Keratinocyte (primary cell): ENCODE results near the gene ARPC3. TPM values are rescaled to one million over a fixed set of nuclear protein-coding genes. Genes with fewer than 3 reads are reported as not detected.
"Not testable (repeated sequence)": the region's sequence is repeated elsewhere in the genome, so short reads cannot be mapped to it uniquely, and the experiment has no call there.

Experiments used
- DNase-seq: peaks from one replicate; pipeline ENCODE4 v3.0.0-alpha.2; 2011; ENCODE audit warnings: low read depth, missing footprints, low spot score
- FAIRE-seq: peaks from 2 replicates; lab custom pipeline; 2011; peaks lifted over from hg19 to GRCh38; lab: Jason Lieb, UNC
- H2AFZ ChIP-seq: 2 replicates; pipeline ENCODE4 v1.6.0; 2012; ENCODE audit warnings: low read length, control low read depth, inconsistent platforms; ENCODE audit not compliant: control insufficient read depth
- H3K27ac ChIP-seq: 2 replicates; pipeline ENCODE4 v1.5.1; 2011; ENCODE audit warnings: low read length; ENCODE audit not compliant: control insufficient read depth, insufficient read depth
- H3K27me3 ChIP-seq: 3 replicates; pipeline ENCODE4 v1.6.0; 2011; ENCODE audit warnings: low read length; ENCODE audit not compliant: control insufficient read depth, insufficient read depth; ENCODE audit errors: extremely low read depth
- H3K36me3 ChIP-seq, 2 experiments: 2 replicates in 1 of 2; 3 replicates in 1 of 2; pipeline ENCODE4 v1.5.1; 2011; ENCODE audit warnings: low read length in 2 of 2, mild to moderate bottlenecking in 1 of 2; ENCODE audit not compliant: control insufficient read depth in 2 of 2, insufficient read depth in 2 of 2; ENCODE audit errors: extremely low read depth in 1 of 2
- H3K4me1 ChIP-seq: 3 replicates; pipeline ENCODE4 v1.5.1; 2011; ENCODE audit warnings: low read length; ENCODE audit not compliant: control insufficient read depth, insufficient read depth; ENCODE audit errors: extremely low read depth
- H3K4me2 ChIP-seq: 3 replicates; pipeline ENCODE4 v1.6.0; 2011; ENCODE audit warnings: low read depth, low read length; ENCODE audit not compliant: control insufficient read depth, insufficient read depth; ENCODE audit errors: extremely low read depth
- H3K4me3 ChIP-seq, 3 experiments: fragments of 200-600 bp in 1 of 3; sonication (generic) in 1 of 3; 2 replicates in 2 of 3; 3 replicates in 1 of 3; pipeline ENCODE4 v1.5.1; 2011 to 2016; ENCODE audit warnings: low read length in 3 of 3, mild to moderate bottlenecking in 3 of 3, control low read depth in 2 of 3, inconsistent platforms in 1 of 3, low read depth in 1 of 3, mixed read lengths in 1 of 3, mixed run types in 1 of 3, moderate library complexity in 1 of 3; ENCODE audit not compliant: control insufficient read depth in 2 of 3, insufficient read depth in 2 of 3; ENCODE audit errors: extremely low read depth in 1 of 3
- H3K79me2 ChIP-seq: 2 replicates; pipeline ENCODE4 v1.6.0; 2012; ENCODE audit warnings: low read length; ENCODE audit not compliant: control insufficient read depth, insufficient read depth
- H3K9ac ChIP-seq: 3 replicates; pipeline ENCODE4 v1.6.0; 2011; ENCODE audit warnings: low read length; ENCODE audit not compliant: control insufficient read depth, insufficient read depth; ENCODE audit errors: extremely low read depth
- H3K9me1 ChIP-seq: 3 replicates; pipeline ENCODE4 v1.6.0; 2011; ENCODE audit warnings: low read length; ENCODE audit not compliant: control insufficient read depth, insufficient read depth; ENCODE audit errors: extremely low read depth
- H3K9me3 ChIP-seq: 2 replicates; pipeline ENCODE4 v1.5.1; 2012; ENCODE audit warnings: low read depth, low read length; ENCODE audit not compliant: control insufficient read depth
- H4K20me1 ChIP-seq: 3 replicates; pipeline ENCODE4 v1.6.0; 2011; ENCODE audit warnings: low read length; ENCODE audit not compliant: control insufficient read depth, insufficient read depth; ENCODE audit errors: extremely low read depth
- CTCF ChIP-seq, 3 experiments: IDR thresholded peaks in 1 of 3; conservative IDR thresholded peaks in 1 of 3; optimal IDR thresholded peaks in 1 of 3; 2 replicates in 2 of 3; 3 replicates in 1 of 3; pipeline versions ENCODE3 to v1.5.1; 2011; ENCODE audit warnings: low read length in 3 of 3, mild to moderate bottlenecking in 3 of 3, moderate library complexity in 2 of 3, control low read depth in 1 of 3, inconsistent platforms in 1 of 3; ENCODE audit not compliant: insufficient read depth in 2 of 3; ENCODE audit errors: extremely low read depth in 1 of 3
- EZH2 ChIP-seq: IDR thresholded peaks from one replicate; pipeline ENCODE4 v1.6.1; 2012; ENCODE audit warnings: inconsistent platforms, mild to moderate bottlenecking, low read length, moderate library complexity
- dilution Hi-C: fragments of 300-500 bp; cut with MboI; formaldehyde crosslinking; loops from one replicate; pipeline ENCODE4 v1.7.0; 2020; ENCODE audit warnings: low sequenced_read_pairs; ENCODE audit not compliant: extremely low pct_ligation_motif_present
- polyA plus RNA-seq, 5 experiments: library from polyadenylated mRNA; depleted of rRNA in 3 of 5; stranded (reverse) in 3 of 5; stranded (forward) in 1 of 5; unstranded in 1 of 5; fragments of >200 nt; gene quantifications; 1 replicate in 1 of 5; 2 replicates in 3 of 5; 3 replicates in 1 of 5; pipeline versions ENCODE4 v1.2.1 to v1.2.3, GENCODE V29; 2011 to 2012; ENCODE audit warnings: missing spikeins in 2 of 5, low read depth in 1 of 5, low replicate concordance in 1 of 5

Gene ARPC3
- polyA plus RNA-seq, 1 donor (not counting 4 experiments of a cell fraction or from before 2014, with no cell fraction given) = 139 TPM

GRCh38 chr12:110421159-110421661 is 28.9 kb downstream of the ARPC3 start:
- no peaks in the 10 kb centered on the region for H3K79me2 ChIP-seq
- no peaks in the 10 kb centered on the region for H3K27me3 ChIP-seq
- H3K4me2 ChIP-seq = no peak overlapping the region
- H4K20me1 ChIP-seq = no peaks in the 10 kb centered on the region
- TF ChIP-seq CTCF (optimal IDR thresholded peaks at IDR 0.05 in 1 of 3, IDR thresholded peaks at IDR 0.05 in 1 of 3, conservative IDR thresholded peaks at IDR 0.05 in 1 of 3; ENCODE audit: extremely low read depth in 1 of 3, insufficient read depth in 2 of 3, low read length in 3 of 3) (no peak), EZH2 (no peak)
- H3K4me1 ChIP-seq = no peaks in the 10 kb centered on the region
- no peak for FAIRE-seq
- DNase-seq = no peak
- no peaks in the 10 kb centered on the region for H3K9me3 ChIP-seq
- H3K9me1 ChIP-seq = no peaks in the 10 kb centered on the region
- dilution Hi-C loops = no loop called here
- no peak overlapping the region for H3K4me3 ChIP-seq
- H3K27ac ChIP-seq = no peak overlapping the region
- no peaks in the 10 kb centered on the region for H3K36me3 ChIP-seq
- H2AFZ ChIP-seq = no peak overlapping the region
- H3K9ac ChIP-seq = no peak overlapping the region

GRCh38 chr12:110420644-110421043 is 29.5 kb downstream of the ARPC3 start:
- dilution Hi-C loops = not testable (repeated sequence)

GRCh38 chr12:110417113-110417512 is 33.0 kb downstream of the ARPC3 start:
- FAIRE-seq = not testable (repeated sequence)

More at GRCh38 chr12:110420644-110421043, 29.5 kb downstream of the ARPC3 start:
- H3K9ac ChIP-seq, H4K20me1 ChIP-seq, H3K9me3 ChIP-seq, H3K36me3 ChIP-seq, FAIRE-seq, DNase-seq, H3K27ac ChIP-seq, H3K27me3 ChIP-seq, H3K4me1 ChIP-seq, H3K9me1 ChIP-seq, H2AFZ ChIP-seq, H3K4me2 ChIP-seq, H3K4me3 ChIP-seq, H3K79me2 ChIP-seq: not testable (repeated sequence)

GRCh38 chr12:110410086-110410485 is 40.1 kb downstream of the ARPC3 start:
- H3K9me3 ChIP-seq, H3K36me3 ChIP-seq, H3K9ac ChIP-seq, H3K4me3 ChIP-seq, H3K4me2 ChIP-seq, dilution Hi-C loops, H3K79me2 ChIP-seq, H3K27ac ChIP-seq, DNase-seq, FAIRE-seq, H3K27me3 ChIP-seq, H2AFZ ChIP-seq, H4K20me1 ChIP-seq, H3K4me1 ChIP-seq, H3K9me1 ChIP-seq: not testable (repeated sequence)

More at GRCh38 chr12:110417113-110417512, 33.0 kb downstream of the ARPC3 start:
- H3K36me3 ChIP-seq, dilution Hi-C loops, H4K20me1 ChIP-seq, H3K4me3 ChIP-seq, DNase-seq, H3K4me1 ChIP-seq, H2AFZ ChIP-seq, H3K9me1 ChIP-seq, H3K27me3 ChIP-seq, H3K9ac ChIP-seq, H3K27ac ChIP-seq, H3K79me2 ChIP-seq, H3K4me2 ChIP-seq, H3K9me3 ChIP-seq: not testable (repeated sequence)
